Neural cell (in vitro differentiated cells): ENCODE measurements around the gene BNC1. TPM values are rescaled to one million over a fixed set of nuclear protein-coding genes. Genes with fewer than 3 reads are reported as not detected.

Experiments used
- H2AFZ ChIP-seq: fragments of 200-600, 300-800 bp; sonication (generic), shearing (Covaris generic); 2 replicates; pipeline ENCODE4 v1.6.0; 2014; ENCODE audit warnings: low read depth, mild to moderate bottlenecking, antibody characterized with exemption, low read length, moderate library complexity
- H3F3A ChIP-seq: fragments of 200-600 bp; shearing (Covaris generic); 2 replicates; pipeline ENCODE4 v1.6.1; 2016; ENCODE audit warnings: mild to moderate bottlenecking, moderate library complexity, mixed read lengths, antibody characterized with exemption, low read length; ENCODE audit not compliant: insufficient read depth, poor library complexity, severe bottlenecking
- H3K27ac ChIP-seq: fragments of 200-600, 300-800 bp; sonication (generic), shearing (Covaris generic); 2 replicates; pipeline ENCODE4 v1.5.1; 2014; ENCODE audit warnings: mild to moderate bottlenecking, low read length, moderate library complexity
- H3K27me3 ChIP-seq: fragments of 300-800, 200-600 bp; sonication (generic), shearing (Covaris generic); 2 replicates; pipeline ENCODE4 v1.6.0; 2014; ENCODE audit warnings: mild to moderate bottlenecking, low read depth, low read length, moderate library complexity; ENCODE audit not compliant: insufficient read depth
- H3K36me3 ChIP-seq: fragments of 300-800, 200-600 bp; sonication (generic), shearing (Covaris generic); 2 replicates; pipeline ENCODE4 v1.5.1; 2014; ENCODE audit warnings: mild to moderate bottlenecking, antibody characterized with exemption, low read length, moderate library complexity; ENCODE audit not compliant: insufficient read depth
- H3K4me2 ChIP-seq: fragments of 300-800, 200-600 bp; sonication (generic), shearing (Covaris generic); 2 replicates; pipeline ENCODE4 v1.6.0; 2014; ENCODE audit warnings: mild to moderate bottlenecking, low read length
- H3K4me3 ChIP-seq: fragments of 300-800, 200-600 bp; sonication (generic), shearing (Covaris generic); 2 replicates; pipeline ENCODE4 v1.5.1; 2014; ENCODE audit warnings: mild to moderate bottlenecking, low read length, moderate library complexity
- H3K79me2 ChIP-seq: fragments of 200-600 bp; shearing (Covaris generic); replicated peaks from 2 replicates; pipeline ENCODE4 v1.6.0; 2014; ENCODE audit warnings: mild to moderate bottlenecking, low read length, moderate library complexity; ENCODE audit not compliant: insufficient read depth
- H3K9ac ChIP-seq: fragments of 300-800, 200-600 bp; sonication (generic), shearing (Covaris generic); 2 replicates; pipeline ENCODE4 v1.6.1; 2016; ENCODE audit warnings: mild to moderate bottlenecking, low read length, mixed read lengths
- H3K9me2 ChIP-seq: fragments of 200-600 bp; shearing (Covaris generic); 2 replicates; pipeline ENCODE4 v1.6.1; 2016; ENCODE audit warnings: mild to moderate bottlenecking, low read length, mixed read lengths; ENCODE audit not compliant: insufficient read depth
- H3K9me3 ChIP-seq: fragments of 200-600, 300-800 bp; sonication (generic), shearing (Covaris generic); 2 replicates; pipeline ENCODE4 v1.6.1; 2016; ENCODE audit warnings: mild to moderate bottlenecking, mixed run types, low read length, moderate library complexity, mixed read lengths
- H4K20me1 ChIP-seq: fragments of 200-600 bp; shearing (Covaris generic); 2 replicates; pipeline ENCODE4 v1.6.1; 2016; ENCODE audit warnings: mild to moderate bottlenecking, mixed run types; ENCODE audit not compliant: insufficient read depth
- EP300 ChIP-seq: fragments of 450-650 bp; conservative IDR thresholded peaks from 2 replicates; pipeline ENCODE4 v1.6.1; 2014; ENCODE audit warnings: antibody characterized with exemption, mild to moderate bottlenecking, moderate library complexity; ENCODE audit not compliant: poor library complexity, severe bottlenecking
- EZH2 ChIP-seq: fragments of 200-600, 300-800 bp; shearing (Covaris generic), sonication (generic); IDR thresholded peaks from 2 replicates; pipeline ENCODE4 v1.6.1; 2014; ENCODE audit warnings: antibody characterized with exemption, low read length, borderline replicate concordance, mild to moderate bottlenecking; ENCODE audit not compliant: insufficient read depth, poor library complexity, severe bottlenecking
- MXI1 ChIP-seq: fragments of 450-650 bp; conservative IDR thresholded peaks from 2 replicates; pipeline ENCODE4 v1.6.1; 2014; ENCODE audit warnings: antibody characterized with exemption, mild to moderate bottlenecking; ENCODE audit not compliant: poor library complexity, severe bottlenecking
- POLR2AphosphoS5 ChIP-seq: IDR thresholded peaks from 2 replicates; pipeline ENCODE4 v1.6.1; 2012
- RAD21 ChIP-seq: fragments of 450-650 bp; conservative IDR thresholded peaks from 2 replicates; pipeline ENCODE4 v1.6.1; 2014; ENCODE audit warnings: antibody characterized with exemption, mild to moderate bottlenecking, moderate library complexity
- SMC3 ChIP-seq: fragments of 450-650 bp; conservative IDR thresholded peaks from 2 replicates; pipeline ENCODE4 v1.6.1; 2014; ENCODE audit warnings: antibody characterized with exemption, mild to moderate bottlenecking, moderate library complexity; ENCODE audit not compliant: poor library complexity
- TAF1 ChIP-seq: IDR thresholded peaks from 2 replicates; pipeline ENCODE4 v1.6.1; 2012; ENCODE audit warnings: low read depth
- polyA plus RNA-seq: library from polyadenylated mRNA; depleted of rRNA; stranded (reverse); fragments of >200 nt; gene quantifications from 2 replicates; pipeline ENCODE4 v1.2.3, GENCODE V29; 2014
- TF ChIP-seq, protein P1 (sequence below): fragments of 450-650 bp; IDR thresholded peaks from 2 replicates; pipeline ENCODE4 v1.5.1; 2014; ENCODE audit warnings: antibody characterized with exemption, mild to moderate bottlenecking, moderate library complexity; ENCODE audit not compliant: poor library complexity, severe bottlenecking
- TF ChIP-seq, protein P2 (sequence below): IDR thresholded peaks from 2 replicates; pipeline ENCODE4 v1.6.1; 2012; ENCODE audit warnings: borderline replicate concordance

The BNC1 gene
- polyA plus RNA-seq, 1 donor from 2014 or later, result not detected

DNA sequence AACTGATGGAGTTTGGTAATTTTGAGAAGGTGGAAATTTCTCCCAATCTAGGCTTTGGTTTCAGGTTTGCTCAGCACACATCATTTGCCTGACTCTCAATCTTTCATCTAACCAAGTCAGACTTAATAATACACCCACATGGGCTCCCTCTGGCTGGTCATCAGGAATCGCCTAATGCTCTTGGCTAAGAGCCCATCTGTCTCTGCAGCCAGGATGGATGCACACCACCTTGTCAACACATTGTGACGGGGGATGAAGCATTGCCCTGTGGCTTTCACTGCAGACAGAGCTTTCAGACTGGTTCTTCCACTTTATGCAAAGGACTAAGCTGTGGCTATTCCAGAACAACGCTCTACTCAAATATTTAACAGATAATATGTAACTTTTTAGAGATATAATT is 73.8 kb downstream of the BNC1 start:
- H4K20me1 ChIP-seq, result no peaks in the 10 kb centered on the region
- no peak for TF ChIP-seq POLR2AphosphoS5
- TF ChIP-seq TAF1, result no peak
- TF ChIP-seq, protein P1, sequence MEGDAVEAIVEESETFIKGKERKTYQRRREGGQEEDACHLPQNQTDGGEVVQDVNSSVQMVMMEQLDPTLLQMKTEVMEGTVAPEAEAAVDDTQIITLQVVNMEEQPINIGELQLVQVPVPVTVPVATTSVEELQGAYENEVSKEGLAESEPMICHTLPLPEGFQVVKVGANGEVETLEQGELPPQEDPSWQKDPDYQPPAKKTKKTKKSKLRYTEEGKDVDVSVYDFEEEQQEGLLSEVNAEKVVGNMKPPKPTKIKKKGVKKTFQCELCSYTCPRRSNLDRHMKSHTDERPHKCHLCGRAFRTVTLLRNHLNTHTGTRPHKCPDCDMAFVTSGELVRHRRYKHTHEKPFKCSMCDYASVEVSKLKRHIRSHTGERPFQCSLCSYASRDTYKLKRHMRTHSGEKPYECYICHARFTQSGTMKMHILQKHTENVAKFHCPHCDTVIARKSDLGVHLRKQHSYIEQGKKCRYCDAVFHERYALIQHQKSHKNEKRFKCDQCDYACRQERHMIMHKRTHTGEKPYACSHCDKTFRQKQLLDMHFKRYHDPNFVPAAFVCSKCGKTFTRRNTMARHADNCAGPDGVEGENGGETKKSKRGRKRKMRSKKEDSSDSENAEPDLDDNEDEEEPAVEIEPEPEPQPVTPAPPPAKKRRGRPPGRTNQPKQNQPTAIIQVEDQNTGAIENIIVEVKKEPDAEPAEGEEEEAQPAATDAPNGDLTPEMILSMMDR, result no peak
- TF ChIP-seq SMC3, result no peak
- no peak for TF ChIP-seq RAD21
- TF ChIP-seq, protein P2, sequence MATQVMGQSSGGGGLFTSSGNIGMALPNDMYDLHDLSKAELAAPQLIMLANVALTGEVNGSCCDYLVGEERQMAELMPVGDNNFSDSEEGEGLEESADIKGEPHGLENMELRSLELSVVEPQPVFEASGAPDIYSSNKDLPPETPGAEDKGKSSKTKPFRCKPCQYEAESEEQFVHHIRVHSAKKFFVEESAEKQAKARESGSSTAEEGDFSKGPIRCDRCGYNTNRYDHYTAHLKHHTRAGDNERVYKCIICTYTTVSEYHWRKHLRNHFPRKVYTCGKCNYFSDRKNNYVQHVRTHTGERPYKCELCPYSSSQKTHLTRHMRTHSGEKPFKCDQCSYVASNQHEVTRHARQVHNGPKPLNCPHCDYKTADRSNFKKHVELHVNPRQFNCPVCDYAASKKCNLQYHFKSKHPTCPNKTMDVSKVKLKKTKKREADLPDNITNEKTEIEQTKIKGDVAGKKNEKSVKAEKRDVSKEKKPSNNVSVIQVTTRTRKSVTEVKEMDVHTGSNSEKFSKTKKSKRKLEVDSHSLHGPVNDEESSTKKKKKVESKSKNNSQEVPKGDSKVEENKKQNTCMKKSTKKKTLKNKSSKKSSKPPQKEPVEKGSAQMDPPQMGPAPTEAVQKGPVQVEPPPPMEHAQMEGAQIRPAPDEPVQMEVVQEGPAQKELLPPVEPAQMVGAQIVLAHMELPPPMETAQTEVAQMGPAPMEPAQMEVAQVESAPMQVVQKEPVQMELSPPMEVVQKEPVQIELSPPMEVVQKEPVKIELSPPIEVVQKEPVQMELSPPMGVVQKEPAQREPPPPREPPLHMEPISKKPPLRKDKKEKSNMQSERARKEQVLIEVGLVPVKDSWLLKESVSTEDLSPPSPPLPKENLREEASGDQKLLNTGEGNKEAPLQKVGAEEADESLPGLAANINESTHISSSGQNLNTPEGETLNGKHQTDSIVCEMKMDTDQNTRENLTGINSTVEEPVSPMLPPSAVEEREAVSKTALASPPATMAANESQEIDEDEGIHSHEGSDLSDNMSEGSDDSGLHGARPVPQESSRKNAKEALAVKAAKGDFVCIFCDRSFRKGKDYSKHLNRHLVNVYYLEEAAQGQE, result no peak
- no peak for TF ChIP-seq EZH2
- TF ChIP-seq MXI1, result no peak
- TF ChIP-seq EP300, result no peak
- H3F3A ChIP-seq, result no peaks in the 10 kb centered on the region
- H3K4me3 ChIP-seq, result no peak overlapping the region
- no peaks in the 10 kb centered on the region for H3K36me3 ChIP-seq
- no peak overlapping the region for H3K27ac ChIP-seq
- H3K9me3 ChIP-seq, result no peaks in the 10 kb centered on the region
- no peaks in the 10 kb centered on the region for H3K9me2 ChIP-seq
- H3K27me3 ChIP-seq, result no peaks in the 10 kb centered on the region
- H3K79me2 ChIP-seq, result peaks cover 20% of the 10 kb centered on the region
- H3K4me2 ChIP-seq, result no peak overlapping the region
- H2AFZ ChIP-seq, result no peak overlapping the region
- H3K9ac ChIP-seq, result no peak overlapping the region

GRCh38 chr15:83209333-83209732 is 75.1 kb downstream of the BNC1 start:
- Histone ChIP-seq H3K27me3 (no peaks in the 10 kb centered on the region), H3K4me3 (peak overlapping the region; percentile 86), H4K20me1 (no peaks in the 10 kb centered on the region), H3K27ac (no peak overlapping the region), H2AFZ (no peak overlapping the region), H3K9ac (no peak overlapping the region), H3K4me2 (peak overlapping the region; percentile 20), H3K79me2 (peaks cover 30% of the 10 kb centered on the region), H3K9me2 (no peaks in the 10 kb centered on the region), H3F3A (no peaks in the 10 kb centered on the region), H3K9me3 (no peaks in the 10 kb centered on the region), H3K36me3 (no peaks in the 10 kb centered on the region)
- TF ChIP-seq, protein P1, result peak; percentile 17
- no peak for TF ChIP-seq RAD21
- no peak for TF ChIP-seq POLR2AphosphoS5
